Vagina (tissue), 2 donors: ENCODE measurements around the gene INPP4B.

Experiments used
- CTCF ChIP-seq, 3 experiments: fragments of 450-650 bp in 2 of 3; fragments of 200-600 bp in 1 of 3; sonication (generic) in 1 of 3; IDR thresholded peaks; one replicate each; pipeline ENCODE4 v1.5.1; 2017 to 2019; ENCODE audit warnings: antibody characterized with exemption in 3 of 3, mild to moderate bottlenecking in 2 of 3, moderate library complexity in 2 of 3
- POLR2A ChIP-seq, 2 donors: fragments of 450-650 bp; IDR thresholded peaks; one replicate each; pipeline ENCODE4 v1.6.1; 2017; ENCODE audit warnings: antibody characterized with exemption in 2 of 2, mild to moderate bottlenecking in 2 of 2, moderate library complexity in 2 of 2
- POLR2AphosphoS5 ChIP-seq, 2 donors: sonication (generic); formaldehyde crosslinking; IDR thresholded peaks; one replicate each; pipeline ENCODE4 v1.9.0; 2017; ENCODE audit warnings: antibody characterized with exemption in 2 of 2, mild to moderate bottlenecking in 2 of 2, low read depth in 1 of 2; ENCODE audit not compliant: insufficient read depth in 1 of 2

- no peak for TF ChIP-seq CTCF (IDR thresholded peaks at IDR 0.05)
- no peak for TF ChIP-seq POLR2A (IDR thresholded peaks at IDR 0.05)
- no peak for TF ChIP-seq POLR2AphosphoS5 (IDR thresholded peaks at IDR 0.05; ENCODE audit: insufficient read depth in 1 of 2, low read depth in 1 of 2)
Observed at GRCh38 chr4:142500966-142501365, 345.1 kb downstream of the INPP4B start.
